Activated gamma-delta T cell treated with anti-CD3 and anti-CD28 coated beads, Interleukin-2, amount 50 U/mL, for 16 hours (primary cell): ENCODE data around the gene APOF.
"Not testable (repeated sequence)": the region's sequence is repeated elsewhere in the genome, so short reads cannot be mapped to it uniquely, and the experiment has no call there.

ENCODE experiments used
- DNase-seq: peaks from one replicate; pipeline ENCODE4 v3.0.0-alpha.2; 2020; ENCODE audit warnings: low read depth

APOF gene, protein sequence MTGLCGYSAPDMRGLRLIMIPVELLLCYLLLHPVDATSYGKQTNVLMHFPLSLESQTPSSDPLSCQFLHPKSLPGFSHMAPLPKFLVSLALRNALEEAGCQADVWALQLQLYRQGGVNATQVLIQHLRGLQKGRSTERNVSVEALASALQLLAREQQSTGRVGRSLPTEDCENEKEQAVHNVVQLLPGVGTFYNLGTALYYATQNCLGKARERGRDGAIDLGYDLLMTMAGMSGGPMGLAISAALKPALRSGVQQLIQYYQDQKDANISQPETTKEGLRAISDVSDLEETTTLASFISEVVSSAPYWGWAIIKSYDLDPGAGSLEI

DNA sequence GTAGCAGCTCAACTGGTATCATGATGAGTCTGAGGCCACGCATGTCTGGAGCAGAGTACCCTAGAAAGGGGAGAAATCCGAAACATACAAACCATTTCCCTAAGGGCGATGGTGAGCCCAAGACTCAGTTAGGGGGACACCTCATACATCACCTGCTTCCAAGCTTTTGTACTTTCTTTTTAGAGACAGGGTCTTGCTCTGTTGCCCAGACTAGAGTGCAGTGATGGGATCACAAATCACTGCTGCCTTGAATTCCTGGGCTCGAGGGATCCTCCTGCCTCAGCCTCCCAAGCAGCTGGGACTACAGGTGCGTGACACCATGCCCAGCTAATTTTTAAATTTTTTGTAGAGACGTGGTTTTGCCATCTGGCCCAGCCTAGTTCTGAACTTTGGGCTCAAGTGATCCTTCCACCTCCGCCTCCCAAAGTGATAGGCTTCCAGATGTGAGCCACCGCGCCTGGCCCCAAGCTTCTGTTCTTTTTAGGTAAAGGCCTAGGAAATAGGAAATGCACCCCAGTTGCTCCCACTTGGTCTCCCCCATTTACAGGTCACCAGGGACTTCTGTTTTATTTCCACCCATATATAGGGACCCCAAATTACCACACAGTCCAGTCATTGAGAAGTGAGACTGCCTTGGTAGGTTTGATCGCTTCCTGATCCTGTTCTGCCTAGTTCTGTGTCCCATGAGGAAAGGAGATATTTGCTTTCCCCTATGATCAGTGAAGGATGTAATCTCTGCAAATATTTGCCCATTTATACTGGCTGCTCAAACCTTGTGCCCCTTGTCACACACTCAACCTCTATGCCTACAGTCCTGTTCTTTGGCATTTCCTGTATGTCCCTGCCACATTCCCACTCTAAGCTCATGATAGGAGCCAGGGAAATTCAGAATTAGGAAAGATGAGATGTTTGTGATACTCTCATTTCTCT, at the start of gene APOF:
Gene APOF (minus strand): TSS at position 728 of the 930 bp plus-strand sequence. CDS start 112 bp downstream, at position 616.
- DNase-seq = no peak

DNA sequence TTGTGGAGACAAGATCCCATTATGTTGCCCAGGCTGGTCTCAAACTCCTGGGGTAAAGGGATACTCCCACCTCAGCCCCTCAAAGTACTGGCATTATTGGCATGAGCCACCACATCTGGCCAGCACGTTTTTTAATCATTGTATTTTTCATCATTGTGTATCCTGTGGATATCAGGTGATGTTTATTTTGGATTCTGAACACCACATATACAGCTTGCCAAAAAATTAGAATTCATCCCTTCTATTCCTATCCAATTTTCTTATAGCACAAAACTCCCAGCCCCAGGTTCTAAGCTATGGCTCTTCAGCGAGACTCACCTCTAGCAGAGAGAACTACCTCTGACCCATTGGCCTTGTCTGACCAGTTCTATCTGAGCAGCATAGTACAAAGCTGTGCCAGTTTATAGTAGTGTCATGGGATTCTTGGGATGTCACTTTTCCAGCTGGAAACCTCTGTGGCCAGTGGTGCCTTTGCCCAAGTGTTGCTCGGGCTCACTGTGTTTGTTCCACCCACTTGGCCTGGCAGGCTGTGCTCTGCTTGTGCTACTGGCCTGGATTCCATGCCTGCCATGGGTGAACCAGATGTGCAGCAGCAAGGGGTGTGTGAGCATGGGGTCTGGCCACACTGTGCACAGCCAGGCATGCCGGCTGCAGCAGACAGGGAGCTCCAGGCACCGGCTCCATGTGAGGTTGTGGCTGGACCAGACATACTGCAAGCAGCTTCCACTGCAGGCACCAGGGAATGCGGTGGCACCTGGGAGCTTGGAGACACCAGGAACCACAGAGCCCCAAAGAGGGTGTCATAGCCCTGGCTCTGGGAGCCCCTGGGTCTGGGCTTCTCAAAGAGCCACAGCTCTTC, 49.4 kb upstream of the APOF start:
- DNase-seq = no peak

DNA sequence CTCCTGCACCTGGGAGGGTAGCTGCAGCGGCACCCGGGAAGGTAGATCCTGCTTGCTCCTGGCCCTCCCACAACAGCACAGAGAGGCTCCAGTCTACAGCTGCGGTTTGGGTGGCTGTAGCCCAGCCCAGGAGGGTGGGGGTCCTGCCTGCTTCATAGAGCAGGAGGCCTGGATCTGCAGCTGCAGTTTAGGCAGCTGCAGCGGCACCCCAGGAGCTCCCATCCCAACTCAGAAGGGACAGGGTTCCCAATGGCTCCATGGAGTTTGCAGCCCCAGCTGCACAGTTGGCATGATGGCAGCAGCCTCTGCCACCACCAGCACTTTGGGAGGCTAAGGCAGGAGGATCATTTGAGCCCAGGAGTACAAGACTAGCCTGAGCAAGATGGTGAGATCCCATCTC, 48.1 kb upstream of the APOF start:
- no peak for DNase-seq

DNA sequence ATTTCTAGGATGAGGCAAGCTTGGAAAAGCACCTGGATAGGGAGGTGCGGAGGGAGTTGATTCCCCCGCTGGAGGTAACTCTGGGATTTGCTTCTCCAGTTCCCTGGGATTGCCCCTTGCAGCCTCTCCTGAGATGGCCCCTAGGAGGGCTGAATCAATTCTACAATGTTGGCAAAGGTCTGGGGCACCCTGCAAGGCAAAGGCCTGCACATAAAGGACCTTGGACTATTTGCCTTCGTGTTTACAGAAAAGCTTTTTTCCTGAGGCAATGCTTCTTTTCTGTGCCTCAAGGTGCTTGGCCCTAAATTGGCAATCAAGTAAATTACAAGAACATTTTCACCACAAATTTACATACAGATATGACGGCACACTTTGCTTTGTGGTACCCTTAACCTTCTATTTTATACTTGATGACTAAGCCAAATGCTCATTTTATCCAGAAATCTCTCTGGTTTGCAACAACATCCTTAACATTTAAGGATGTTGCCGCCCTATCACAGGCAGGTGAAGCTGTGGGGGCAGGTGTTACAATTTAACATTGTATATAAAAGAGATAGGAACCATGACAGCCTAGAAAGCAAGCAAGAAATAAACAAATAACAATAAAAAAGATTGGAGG, 46.3 kb upstream of the APOF start:
- DNase-seq = no peak

DNA sequence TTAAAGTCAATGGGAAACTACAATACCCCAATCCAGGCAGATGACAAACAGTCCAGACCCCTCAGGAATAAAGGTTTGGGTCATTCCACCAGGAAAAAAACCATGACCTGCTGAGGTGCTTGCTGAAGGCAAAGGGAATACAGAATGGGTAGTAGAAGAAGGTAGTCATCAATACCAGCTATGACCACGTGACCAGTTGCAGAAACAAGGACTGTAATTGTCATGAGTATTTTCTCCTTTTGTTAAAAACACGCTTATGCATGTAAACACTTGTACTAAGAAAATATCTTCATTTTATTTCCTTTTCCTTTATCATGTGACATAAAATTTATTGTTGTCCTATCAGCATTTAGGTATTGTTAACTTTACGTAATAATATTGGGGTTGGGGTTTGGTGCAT, 41.6 kb upstream of the APOF start:
- DNase-seq = not testable (repeated sequence)

DNA sequence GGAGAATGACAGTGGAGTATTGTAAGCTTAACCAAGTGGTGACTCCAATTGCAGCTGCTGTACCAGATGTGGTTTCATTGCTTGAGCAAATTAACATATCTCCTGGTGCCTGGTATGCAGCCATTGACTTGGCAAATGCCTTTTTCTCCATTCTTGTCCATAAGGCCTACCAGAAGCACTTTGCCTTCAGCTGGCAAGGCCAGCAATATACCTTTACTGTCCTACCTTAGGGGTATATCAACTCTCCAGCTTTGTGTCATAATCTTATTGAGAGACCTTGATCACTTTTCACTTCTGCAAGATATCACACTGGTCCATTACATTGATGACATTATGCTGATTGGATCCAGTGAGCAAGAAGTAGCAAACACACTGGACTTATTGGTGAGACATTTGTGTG, 39.0 kb upstream of the APOF start:
- not testable (repeated sequence) for DNase-seq

DNA sequence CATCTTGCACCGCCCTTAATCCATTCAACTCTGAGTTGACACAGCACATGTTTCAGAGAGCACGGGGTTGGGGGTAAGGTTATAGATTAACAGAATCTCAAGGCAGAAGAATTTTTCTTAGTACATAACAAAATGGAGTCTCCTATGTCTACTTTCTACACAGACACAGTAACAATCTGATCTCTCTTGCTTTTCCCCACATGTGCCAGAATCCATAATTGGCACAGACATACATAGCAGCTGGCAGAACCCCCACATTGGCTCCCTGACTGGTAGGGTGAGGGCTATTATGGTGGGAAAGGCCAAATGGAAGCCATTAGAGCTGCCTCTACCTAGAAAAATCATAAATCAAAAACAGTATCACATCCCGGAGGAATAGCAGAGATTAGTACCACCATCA, 38.5 kb upstream of the APOF start:
- not testable (repeated sequence) for DNase-seq

DNA sequence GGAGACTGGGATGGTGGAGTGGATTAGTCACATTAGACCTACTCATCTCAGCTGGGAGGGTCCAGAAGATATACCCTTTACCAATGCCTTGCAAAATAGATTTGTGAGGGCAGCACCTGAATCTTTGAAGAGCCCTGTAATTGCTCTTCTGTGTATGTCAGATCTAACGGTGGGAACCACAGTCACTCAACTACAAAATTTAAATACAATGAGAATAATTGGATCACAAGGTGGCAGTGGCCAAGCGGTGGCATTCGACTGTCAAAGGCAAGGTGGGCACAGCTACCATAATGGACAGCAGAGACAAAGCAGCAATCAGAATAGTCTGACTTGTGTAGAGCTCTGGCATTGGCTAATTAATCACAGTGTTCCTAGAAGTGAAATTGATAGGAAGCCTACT, 36.8 kb upstream of the APOF start:
- not testable (repeated sequence) for DNase-seq

DNA sequence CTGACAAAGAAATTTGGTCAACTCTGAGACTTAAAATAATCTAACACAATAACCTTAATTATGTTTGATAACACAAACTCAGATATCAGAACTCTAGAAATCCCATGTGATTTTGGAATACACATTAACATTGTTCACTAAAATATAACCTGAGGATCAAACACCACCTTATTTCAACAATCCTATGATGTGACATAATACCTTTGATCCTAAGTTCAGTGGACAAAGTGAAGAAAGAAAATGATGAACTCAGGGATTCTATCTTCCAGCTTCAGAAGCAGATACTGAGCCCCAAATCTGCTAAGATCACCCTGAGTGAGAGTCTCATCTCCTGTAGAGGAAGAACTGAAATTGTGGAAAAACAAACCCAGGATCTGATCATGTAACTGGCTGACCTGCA, 35.7 kb upstream of the APOF start:
- DNase-seq = no peak

DNA sequence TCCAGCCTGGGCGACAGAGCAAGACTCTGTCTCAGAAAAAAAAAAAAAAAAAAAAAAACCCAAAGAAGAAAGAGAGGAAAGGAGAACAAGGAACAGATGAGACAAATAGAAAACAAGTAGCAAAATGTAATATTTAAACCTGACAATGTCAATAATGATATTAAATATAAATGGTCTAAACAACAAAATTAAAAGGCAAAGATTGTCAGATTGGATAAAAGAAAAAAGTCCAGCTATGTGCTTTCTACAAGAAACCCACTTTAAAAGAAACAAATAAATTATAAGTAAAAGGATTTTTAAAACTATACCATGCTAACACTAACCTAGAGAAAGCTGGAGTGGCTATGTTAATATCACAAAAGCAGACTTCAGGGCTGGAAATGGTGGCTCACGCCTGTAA, 29.7 kb upstream of the APOF start:
- DNase-seq = no peak

DNA sequence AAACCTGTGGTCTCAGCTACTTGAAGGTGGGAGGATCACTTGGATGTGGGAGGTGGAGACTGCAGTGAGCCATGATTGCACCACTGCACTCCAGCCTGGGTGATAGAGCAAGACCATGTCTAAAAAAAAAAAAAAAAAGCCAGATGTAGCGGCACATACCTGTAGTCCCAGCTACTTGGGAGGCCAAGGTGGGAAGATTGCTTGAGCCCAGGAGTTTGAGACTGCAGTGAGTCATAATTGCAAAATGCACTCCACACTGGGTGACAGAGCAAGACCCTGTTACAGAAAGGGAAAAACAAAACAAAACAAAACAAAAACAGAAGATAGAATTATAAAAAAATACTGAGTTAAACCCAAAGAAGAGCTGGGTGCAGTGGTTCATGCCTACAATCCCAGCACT, 29.1 kb upstream of the APOF start:
- no peak for DNase-seq

DNA sequence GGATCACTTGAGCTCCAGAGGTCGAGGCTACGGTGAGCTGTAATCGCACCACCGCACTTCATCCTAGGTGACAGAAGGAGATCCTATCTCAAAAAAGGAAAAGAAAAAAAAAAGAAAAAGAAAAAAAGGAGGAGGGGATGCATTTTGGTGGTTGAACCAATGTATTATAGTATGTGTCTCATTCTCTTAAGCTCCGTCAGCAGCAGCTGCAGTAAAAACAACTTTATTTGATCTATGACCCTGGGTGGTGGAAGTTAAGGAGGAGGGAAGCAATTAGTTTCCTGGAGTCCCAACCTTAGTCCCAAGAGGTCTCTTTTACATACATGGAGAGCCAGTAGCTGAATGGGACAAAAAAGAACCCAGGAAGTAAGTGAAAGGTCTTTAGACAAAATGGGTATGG, 26.8 kb upstream of the APOF start:
- DNase-seq = no peak

DNA sequence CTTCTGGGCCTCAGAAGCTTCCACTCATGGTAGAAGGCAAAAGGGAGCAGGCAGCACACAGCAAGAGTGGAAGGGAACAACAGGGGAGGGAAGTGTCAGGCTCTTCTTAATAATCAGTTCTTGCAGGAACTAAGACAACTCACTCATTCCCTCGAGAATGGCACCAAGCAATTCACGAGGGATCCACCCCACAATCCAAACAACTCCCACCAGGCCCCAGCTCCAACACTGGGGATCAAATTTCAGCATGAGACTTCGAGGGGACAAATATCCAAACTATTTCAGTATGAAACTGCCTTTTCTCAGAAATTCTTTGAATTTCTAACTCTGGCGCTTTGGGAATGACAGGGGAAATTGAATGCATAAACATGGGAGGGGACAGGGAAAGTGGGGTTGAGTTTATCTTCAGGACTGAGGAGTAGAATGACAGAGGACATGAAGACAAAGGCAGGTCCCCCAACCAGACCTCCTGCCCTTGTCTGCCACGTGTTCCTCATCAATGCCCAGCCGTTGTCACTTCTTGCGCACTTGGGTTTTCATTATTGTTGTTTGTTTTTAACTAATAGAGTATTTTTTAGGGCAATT, 24.6 kb upstream of the APOF start:
- DNase-seq = no peak

DNA sequence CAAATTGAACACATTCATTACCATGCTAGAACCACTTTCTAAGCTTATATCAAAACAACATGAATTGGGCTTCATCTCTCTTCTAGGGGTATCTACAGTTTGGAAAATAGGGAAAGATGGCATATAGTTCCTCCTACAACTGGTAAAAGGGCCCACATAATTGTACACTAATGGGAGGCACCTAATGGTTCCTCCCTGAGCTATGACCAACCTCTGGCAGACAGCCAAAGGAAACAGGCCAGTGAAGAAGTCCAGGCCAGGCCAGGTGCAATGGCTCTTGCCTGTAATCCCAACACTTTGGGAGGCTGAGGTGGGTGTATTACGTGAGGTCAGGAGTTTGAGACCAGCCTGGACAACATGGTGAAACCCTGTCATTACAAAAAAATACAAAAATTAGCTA, 23.2 kb upstream of the APOF start:
- DNase-seq = no peak

DNA sequence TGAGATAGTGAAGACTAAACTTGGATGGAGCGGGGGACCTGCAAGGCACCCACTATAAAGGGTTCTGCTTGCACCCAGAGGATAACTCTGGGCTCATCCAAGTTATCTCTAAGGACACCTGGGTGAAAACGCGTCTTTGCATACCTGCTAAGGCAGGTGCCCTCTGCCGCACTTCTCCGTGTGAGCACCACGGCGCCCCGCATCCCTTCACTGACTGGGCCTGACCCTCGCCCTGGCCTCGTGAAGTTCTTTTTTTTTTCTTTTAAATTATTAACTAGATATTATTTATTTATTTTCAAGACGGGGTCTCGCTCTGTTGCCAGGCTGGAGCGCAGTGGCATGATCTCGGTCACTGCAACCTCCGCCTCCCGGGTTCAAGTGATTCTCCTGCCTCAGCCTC, 20.0 kb upstream of the APOF start:
- DNase-seq = no peak

DNA sequence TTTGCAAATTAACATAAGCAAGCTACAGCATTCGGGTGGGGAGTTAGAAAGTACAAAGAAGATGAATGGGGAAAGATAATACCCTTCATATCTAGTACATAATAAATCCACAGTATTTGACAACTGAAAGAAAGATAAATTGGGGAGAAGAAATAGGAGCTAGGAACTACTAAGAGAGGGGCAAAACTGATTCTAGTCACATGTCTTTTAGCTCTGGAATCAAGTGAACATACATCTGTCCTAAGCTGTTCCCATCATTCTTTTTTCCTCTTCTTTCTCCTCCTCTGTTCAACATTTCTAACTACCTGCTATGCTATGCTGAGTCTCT, 15.3 kb upstream of the APOF start:
- DNase-seq = no peak

DNA sequence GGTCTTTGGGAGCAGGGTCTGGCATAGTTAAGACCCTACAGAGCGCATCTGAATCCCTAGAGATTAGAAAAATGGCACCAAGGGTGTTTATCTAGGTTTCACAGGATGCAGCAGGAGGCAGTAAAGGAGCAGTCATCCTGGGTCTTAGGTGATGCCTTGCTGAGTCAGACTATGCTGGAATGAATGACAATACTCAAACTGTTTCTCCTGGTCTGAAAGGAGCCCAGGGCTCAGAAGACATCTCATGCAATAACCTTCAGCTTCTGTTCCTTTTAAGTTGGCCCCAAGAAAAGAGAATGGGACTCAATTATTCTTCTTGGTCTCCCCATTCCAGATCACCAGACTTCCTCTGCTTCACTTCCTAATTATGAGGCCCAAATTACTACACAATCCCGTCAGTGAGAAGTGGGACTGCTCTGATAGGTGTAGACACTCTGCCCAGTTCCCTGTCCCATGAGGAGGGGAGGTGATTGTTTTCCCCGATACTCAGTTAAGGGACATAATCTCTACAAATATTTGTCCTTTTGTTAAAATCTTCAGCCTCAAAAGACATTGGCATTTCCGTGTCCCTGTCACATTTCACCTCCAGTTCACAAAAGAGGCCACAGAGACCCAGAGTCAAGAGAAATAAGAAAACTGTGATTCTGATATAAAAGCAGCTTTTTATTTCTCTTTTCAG, 14.8 kb upstream of the APOF start:
- no peak for DNase-seq

DNA sequence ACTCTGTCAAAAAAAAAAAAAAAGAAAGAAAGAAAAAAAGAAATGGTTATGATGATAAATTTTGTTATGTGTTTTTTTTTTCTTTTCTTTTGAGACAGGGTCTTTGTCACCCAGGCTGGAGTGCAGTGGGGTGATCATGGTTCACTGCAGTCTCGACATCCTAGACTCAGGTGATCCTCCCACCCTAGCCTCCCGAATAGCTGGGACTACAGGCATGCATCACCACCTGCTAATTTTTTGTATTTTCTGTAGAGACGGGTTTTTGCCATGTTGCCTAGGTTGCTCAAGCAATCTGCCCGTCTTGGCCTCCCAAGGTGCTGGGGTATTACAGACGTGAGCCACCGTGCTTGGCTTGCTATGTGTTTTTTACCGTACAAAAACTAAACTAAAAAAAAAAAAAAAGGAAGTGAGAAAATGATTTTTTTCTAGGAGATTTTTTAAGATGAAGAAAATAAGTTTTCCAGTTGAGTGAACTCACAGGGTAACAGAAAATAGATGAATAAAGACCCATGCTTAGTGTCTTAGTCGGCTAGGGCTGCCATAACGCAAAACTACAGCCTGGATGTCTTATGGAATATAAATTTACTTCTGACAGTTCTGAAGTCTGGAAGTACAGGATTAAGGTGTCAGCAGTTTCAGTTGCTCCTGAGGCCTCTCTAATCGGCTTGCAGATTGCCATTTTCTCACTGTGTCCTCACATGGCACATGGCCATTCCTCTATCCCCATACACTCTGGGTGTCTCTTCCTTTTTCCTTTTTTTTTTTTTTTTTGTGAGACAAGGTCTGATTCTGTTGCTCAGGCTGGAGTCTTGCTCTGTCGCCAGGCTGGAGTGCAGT, 13.2 kb upstream of the APOF start:
- DNase-seq = no peak

DNA sequence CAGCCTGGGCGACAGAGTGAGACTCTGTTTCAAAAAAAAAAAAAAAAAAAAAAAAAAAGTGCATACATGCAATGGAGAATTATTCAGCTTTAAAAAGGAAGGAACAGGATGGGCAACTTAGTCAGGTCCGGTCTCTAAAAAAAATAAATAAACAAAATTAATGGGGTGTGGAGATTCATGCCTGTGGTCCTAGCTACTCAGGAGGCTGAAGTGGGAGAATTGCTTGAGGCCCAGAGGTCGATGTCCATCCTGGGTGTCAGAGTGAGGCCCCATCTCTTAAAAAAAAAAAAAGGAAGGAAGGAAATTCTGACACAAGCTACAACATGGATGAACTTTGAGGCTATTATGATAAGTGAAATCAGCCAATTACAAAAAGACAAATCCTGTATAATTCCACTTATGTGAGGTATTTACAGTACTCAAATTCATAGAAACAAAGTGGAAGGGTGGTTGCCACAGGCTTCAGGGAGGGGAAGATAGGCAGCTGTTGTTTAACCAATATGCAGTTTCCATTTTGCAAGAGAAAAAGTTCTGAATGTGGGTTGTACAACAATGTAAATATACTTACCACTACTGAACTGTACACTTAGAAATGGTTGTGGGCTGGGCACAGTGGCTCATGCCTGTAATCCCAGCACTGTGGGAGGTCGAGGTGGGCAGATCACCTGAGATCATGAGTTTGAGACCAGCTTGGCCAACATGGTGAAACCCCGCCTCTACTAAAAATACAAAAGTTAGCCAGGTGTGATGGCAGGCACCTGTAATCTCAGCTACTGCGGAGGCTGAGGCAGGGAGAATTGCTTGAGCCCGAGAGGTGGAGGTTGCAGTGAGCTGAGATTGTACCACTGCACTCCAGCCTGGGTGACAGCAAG, 12.3 kb upstream of the APOF start:
- no peak for DNase-seq
